ENCODE results near the gene GNB2.
"Not testable (repeated sequence)": the region's sequence is repeated elsewhere in the genome, so short reads cannot be mapped to it uniquely, and the experiment has no call there.

The GNB2 gene

DNA sequence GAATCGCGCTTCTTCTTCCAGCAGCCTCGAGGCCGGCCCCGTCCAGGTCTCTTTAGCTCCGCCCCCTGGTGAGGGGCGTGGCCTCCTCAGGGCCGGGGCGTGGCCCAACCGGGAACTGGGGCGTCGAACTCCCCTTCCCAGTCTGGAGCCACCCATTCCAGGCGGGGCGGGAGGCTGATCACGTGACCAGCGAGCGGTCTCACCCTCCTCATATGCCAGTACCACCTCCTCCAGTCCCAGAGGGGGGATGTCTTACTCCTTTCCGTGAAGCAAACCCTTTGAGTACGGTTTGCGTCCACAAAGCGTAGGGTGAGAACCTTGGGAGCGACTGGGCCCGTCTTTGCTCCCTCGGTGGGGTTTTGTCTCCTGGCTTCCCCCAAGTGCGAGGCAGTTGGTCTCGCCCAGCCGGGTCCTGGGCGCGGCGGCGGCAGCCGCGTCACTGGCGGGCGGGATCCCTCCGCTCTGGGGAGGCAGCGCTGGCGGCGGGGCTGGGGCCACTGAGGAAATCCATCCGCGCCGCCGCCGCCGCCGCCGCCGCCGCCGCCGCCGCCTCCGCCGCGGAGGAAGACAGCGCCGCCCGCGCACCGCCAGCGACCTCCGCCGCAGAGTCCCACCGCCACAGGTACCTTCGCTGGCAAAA, at the start of gene GNB2:
TSS of gene GNB2 (plus strand) at position 439 of the 640 bp plus-strand sequence. CDS start 2,526 bp downstream, outside the sequence.
- peak; percentile 99 for DNase-seq

DNA sequence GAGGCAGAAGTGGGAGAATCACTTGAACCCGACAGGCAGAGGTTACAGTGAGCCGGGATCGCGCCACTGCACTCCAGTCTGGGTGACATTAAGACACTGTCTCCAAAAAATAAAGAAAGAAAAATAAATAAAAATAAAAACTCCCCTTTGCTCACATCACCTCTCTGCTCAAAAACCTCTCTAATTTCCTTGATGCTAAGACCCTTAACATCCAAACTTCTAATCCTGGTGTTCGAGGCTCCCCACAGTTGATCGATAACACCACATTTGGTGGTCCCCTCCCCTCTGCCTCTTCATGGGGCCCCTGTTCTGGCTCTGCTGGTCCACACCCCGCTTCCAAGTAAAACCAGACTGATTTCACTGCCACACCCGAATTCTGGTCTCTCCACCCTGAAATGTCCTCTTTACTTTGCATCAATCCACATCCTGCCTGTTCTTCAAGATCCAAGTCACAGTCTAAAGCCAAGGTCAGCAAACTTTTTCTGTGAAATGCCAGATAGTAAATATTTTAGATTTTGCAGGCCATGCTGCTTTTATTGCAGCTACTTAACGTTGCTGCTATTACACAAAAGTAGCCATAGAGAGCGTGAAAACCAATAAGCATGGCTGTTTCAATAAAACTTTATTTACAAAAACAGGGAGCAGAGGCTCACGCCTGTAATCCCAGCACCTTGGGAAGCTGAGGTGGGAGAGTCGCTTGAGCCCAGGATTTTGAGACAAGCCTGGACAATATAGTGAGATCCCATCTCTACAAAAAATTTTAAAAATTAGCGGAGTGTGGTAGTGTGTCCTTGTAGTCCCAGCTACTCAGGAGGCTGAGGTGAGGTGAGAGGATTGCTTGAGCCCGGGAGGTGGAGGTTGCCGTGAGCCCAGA, 49.4 kb upstream of the GNB2 start:
- DNase-seq: no peak

DNA sequence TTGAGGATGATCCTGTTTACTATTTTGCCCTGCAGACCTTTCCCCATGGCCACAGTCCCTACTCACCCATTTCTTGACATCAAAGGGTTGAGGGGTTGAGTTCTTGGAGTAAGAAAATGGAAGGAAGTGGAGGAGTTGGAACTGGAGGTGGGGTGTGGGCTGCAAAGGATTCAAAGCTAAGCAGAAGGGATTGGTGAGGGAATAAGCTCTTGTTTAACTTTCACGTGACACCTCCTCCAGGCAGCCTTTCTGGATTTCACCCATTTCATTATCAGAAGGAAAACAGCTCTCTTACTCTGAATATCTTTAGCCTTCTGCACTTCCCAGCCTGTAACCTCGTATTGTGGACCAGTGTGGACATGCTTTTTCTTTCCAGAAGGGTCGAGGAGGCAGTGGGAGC, 47.5 kb upstream of the GNB2 start:
- no peak for DNase-seq

GRCh38 chr7:100626530-100627237, 46.9 kb upstream of the GNB2 start:
- DNase-seq: peak; percentile 84

- DNase-seq: no peak
Measured at GRCh38 chr7:100627238-100627549, 46.3 kb upstream of the GNB2 start.

DNA sequence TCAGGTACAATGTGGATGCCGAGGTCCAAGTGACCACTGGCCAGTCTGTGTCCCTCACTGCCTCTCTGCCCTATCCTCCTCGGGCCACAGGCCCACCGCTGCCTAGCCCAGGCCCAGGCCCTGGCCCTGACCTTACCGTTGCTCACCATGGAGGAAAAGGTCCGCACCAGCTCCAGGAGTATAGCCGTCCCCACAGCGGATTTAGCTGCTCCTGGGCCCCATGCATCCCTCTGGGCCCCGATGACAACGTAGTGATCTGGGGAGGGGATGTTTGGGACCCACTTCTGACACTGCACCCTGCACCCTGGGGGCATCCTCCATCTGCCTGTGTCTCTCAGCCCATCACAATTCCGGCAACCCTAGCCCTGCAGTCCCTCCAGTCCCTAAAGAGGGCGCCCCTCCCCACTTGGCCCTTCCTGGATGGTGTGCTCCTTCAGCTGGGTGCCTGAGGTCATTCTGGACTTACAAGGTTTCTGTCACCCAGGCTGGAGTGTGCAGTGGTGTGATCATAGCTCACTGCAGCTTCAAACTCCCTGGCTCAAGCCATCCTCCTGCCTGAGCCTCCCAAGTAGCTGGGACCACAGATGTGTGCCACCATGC, 44.3 kb upstream of the GNB2 start:
- DNase-seq: no peak

- no peak for DNase-seq
Measured at GRCh38 chr7:100630066-100630465, 43.5 kb upstream of the GNB2 start.

DNA sequence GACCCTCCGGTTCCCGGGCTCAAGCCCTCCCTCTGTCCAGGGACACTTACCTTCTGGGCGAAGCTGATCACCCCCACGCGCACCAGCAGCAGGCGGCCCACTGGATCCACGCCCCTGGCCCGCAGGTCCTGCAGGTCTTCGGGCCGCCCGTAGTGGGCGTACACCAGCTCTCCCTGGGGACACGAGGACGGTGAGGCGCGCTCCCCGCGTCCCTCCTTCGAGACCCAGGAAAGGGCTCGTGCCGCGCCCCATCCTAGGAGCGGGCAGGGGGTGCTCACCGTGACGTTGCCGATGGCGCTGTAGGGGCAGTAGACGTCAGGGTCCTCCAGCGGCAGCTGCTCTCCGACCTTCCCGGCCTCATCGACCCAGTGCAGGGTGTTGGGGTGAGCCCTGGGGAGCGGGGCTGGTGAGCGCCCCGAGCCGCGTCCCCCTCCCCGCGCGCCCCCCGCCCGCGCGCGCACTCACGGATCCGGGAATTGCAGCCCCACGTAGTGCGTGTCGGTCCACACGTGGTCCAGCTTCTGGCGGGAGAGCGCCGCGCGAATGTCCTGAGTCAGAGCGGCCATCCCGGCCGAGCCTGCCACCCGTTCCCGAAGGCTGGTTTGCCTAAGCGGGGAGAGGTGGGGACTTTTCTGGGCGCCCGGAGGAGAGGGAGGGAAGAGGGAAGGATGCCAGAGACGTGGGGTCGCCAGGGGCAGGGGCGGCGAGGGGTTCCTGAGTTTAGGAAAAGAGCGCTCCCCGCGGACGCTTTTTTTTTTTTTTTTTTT, 40.4 kb upstream of the GNB2 start:
- DNase-seq: peak; percentile 23

DNA sequence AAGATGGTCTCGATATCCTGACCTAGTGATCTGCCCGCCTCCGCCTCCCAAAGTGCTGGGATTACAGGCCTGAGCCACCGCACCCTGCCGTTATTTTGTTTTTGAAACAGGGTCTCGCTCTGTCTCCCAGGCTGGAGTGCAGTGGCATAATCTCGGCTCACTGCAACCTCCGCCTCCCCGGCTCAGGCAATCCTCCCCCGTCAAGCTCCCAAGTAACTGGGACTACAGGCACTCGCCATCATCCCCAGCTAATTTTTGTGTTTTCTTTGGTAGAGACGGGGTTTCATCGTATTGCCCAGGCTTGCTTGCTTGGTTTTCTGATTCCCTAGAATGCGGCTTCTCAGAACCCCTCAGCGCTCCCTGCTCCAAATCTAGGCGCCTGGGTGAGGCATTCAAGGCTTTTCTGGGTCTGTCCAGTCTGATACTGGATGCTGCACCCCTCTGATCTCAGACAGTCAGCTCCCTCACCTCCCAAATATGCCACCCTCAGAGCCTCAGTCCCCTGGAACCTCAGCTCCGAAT, 33.5 kb upstream of the GNB2 start:
- DNase-seq: no peak

DNA sequence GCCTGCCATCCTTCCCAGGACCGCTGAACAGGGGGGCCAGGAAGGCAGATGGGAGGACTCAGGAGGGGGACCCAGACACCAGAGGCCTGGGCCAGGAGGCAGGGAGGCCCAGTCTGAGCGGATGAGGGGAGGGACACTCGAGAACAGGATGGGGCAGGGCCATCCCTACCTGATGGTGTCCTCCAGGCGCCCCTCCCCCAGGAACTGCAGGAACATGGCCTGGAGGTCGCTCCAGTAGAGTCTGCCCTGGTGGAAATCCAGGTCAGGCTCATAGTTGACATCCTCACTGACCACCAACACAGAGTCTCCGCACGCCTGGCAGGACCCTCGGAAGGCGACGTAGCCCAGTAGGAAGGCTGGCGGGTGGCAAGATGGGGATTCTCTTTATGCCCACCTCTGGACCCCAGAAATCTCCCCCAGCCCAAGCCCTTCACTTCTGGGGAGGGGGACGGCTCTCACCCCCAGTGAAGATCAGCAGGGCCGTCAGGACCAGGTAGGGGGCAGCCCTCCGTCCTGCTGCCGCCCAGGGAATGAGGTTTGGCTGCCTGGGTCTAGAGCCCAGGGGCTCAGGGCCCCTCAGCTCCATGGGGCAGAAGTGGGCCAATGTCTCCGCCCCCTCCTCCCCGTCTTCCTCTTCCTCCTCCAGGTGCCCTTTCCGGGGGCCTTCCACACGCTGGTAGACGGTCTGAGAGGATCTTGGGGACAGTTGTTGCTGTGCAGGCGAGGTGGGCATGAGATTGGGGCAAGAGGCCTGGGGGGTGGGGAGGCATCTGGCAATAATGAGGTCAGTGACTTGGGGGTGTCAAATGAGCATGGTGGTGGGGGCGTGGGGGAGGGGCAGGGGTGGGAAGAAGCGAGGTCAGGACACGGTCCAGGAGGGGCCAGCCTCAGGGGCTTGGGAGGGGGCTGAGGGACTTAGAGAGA, 32.8 kb upstream of the GNB2 start:
- no peak for DNase-seq

DNA sequence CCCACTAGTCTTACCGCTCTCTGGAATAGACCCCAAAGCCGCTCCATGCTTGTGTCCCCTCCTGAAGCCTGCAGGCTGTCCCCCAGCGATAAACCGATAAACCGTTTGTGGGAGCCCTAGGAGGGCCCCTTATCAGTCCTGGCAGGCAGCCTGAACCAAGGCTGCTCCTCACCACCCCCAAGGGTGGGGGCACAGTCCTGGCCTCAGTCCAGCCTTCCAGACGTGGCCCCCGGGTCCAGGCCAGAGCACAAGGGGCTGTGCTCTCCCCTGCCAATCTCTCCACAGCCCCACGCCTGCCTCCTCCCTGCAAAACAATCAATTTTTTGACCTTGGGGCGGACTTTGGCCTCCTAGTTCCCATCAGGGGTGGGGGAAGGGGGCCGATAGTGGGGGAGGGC, 32.1 kb upstream of the GNB2 start, which contains the start of gene TFR2:
TSS of gene TFR2 (minus strand) at position 90 of the 397 bp plus-strand sequence. CDS start at position 47, 43 bp downstream.
- no peak for DNase-seq

DNA sequence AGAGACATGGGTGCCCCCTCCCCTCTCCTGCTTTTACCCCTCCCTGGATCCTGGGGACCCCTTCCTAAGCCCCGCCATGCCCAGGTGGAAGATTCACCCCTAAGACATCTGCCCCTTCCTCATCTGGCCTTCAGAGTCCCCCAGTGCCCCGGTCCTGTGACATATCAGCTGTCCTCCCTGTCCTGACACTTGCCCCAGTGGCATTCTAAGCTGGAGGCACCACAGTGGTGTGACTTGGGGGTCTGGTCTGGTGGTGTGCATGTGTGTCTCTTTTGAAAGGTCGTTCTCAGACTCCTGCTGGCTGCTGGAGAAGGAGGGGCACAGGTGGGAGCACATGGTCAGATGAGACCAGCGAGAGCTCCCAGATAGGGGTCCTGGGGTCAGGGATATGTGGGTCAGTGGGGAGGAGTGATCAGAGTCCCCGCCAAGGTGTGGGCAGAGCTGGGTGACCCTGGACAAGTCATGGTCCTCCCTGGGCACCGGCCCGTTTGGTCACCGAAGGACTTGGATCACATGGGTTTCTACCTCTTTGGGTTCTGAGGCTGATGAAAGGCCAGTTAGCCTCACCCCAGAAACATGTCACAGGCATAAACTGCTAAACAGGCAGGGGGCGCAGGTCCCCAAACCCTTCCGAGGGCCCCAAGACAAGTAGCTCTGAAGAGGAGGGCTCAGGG, 31.5 kb upstream of the GNB2 start:
- no peak for DNase-seq

GRCh38 chr7:100642534-100642907, 31.0 kb upstream of the GNB2 start:
- no peak for DNase-seq

GRCh38 chr7:100649826-100650565, 23.5 kb upstream of the GNB2 start:
- no peak for DNase-seq

GRCh38 chr7:100654908-100655831, 18.4 kb upstream of the GNB2 start:
- no peak for DNase-seq

DNA sequence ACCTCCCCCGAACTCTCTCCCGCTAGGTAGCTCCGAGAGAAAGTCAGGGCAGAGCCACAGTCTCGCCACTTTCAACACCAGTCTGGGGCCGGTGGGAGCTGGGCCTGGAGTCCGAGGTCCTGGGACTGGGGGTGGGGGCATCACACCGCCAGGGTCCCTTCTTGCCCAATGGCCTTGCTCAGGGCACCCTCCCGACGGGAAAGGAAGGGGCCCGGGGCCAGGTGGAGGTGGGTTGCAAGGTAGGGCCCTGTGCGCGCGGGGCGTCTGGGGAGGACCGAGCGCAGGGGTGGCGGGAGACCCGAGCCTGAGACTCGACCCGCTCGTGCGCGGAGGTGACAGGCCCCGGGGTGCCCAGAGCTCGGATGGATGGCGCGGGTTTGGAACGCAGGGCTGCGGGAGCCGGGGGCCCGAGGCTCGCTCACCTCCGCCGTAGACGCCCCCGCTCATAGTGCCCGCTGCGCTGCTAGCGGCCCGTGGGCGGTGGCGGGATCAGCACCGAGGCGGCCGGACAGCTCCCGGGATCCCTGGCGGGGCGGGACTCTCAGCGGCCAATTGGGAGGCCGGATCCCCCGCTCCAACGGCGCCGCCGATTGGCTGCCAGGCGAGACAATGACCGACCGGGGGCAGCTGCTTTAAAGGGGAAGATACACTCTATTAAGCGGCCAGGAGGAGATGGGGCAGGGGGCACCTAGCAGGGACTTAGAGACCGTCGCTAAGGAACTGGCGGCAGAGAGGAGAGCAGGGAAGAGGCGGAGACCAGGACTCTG, 17.4 kb upstream of the GNB2 start, which contains the start of gene ACTL6B:
TSS of gene ACTL6B (minus strand) at position 541 of the 767 bp plus-strand sequence. CDS start at position 447, 94 bp downstream.
- DNase-seq: peak; percentile 53

DNA sequence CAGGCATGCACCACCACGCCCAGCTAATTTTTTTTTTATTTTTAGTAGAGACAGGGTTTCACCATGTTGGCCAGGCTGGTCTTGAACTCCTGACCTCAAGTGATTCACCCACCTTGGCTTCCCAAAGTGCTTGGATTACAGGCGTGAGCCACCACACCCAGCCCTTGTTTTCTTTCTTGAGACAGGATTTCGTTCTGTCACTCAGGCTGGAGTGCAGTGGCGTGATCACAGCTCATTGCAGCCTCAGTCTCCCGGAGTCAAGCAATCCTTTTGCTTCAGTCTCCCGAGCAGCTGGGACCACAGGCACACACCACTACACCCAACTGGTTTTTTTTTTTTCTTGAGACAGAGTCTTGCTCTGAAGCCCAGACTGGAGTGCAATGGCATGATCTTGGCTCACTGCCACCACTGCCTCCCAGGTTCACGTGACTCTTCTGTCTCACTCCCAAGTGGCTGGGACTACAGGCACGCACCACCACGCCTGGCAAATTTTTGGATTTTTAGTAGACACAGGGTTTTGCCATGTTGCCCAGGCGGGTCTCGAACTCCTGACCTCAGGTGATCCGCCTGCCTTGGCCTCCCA, 11.3 kb upstream of the GNB2 start:
- DNase-seq: not testable (repeated sequence)

All from fibroblast of skin of right quadriceps (primary cell).